ENCODE results near the gene CAMTA1.

Gene CAMTA1

GRCh38 chr1:7427605-7428300 is 642.5 kb downstream of the CAMTA1 start:
- Histone ChIP-seq H3K27ac (ENCODE audit: low read length) (no peak overlapping the region), H3K27me3 (ENCODE audit: control insufficient read depth, insufficient read depth, low read length) (no peaks in the 10 kb centered on the region), H3K9me3 (ENCODE audit: control insufficient read depth, low read depth, low read length) (no peaks in the 10 kb centered on the region), H3K36me3 (ENCODE audit: control insufficient read depth, low read depth, low read length) (no peaks in the 10 kb centered on the region), H3K4me3 (ENCODE audit: low read length) (no peak overlapping the region), H3K9ac (ENCODE audit: low read length) (no peak overlapping the region), H3K4me1 (ENCODE audit: control insufficient read depth, low read depth, low read length) (no peaks in the 10 kb centered on the region)

GRCh38 chr1:7429290-7429689 is 644.0 kb downstream of the CAMTA1 start:
- Histone ChIP-seq H3K4me1 (ENCODE audit: control insufficient read depth, low read depth, low read length) (no peaks in the 10 kb centered on the region), H3K27ac (ENCODE audit: low read length) (no peak overlapping the region), H3K9ac (ENCODE audit: low read length) (no peak overlapping the region), H3K36me3 (ENCODE audit: control insufficient read depth, low read depth, low read length) (no peaks in the 10 kb centered on the region), H3K9me3 (ENCODE audit: control insufficient read depth, low read depth, low read length) (no peaks in the 10 kb centered on the region), H3K27me3 (ENCODE audit: control insufficient read depth, insufficient read depth, low read length) (no peaks in the 10 kb centered on the region), H3K4me3 (ENCODE audit: low read length) (no peak overlapping the region)

GRCh38 chr1:7430047-7430608 is 644.9 kb downstream of the CAMTA1 start:
- Histone ChIP-seq H3K27me3 (ENCODE audit: control insufficient read depth, insufficient read depth, low read length) (no peaks in the 10 kb centered on the region), H3K4me1 (ENCODE audit: control insufficient read depth, low read depth, low read length) (no peaks in the 10 kb centered on the region), H3K9ac (ENCODE audit: low read length) (no peak overlapping the region), H3K9me3 (ENCODE audit: control insufficient read depth, low read depth, low read length) (no peaks in the 10 kb centered on the region), H3K36me3 (ENCODE audit: control insufficient read depth, low read depth, low read length) (no peaks in the 10 kb centered on the region), H3K27ac (ENCODE audit: low read length) (no peak overlapping the region), H3K4me3 (ENCODE audit: low read length) (no peak overlapping the region)

GRCh38 chr1:7430691-7431090 is 645.4 kb downstream of the CAMTA1 start:
- Histone ChIP-seq H3K36me3 (ENCODE audit: control insufficient read depth, low read depth, low read length) (no peaks in the 10 kb centered on the region), H3K9ac (ENCODE audit: low read length) (no peak overlapping the region), H3K27me3 (ENCODE audit: control insufficient read depth, insufficient read depth, low read length) (no peaks in the 10 kb centered on the region), H3K4me1 (ENCODE audit: control insufficient read depth, low read depth, low read length) (no peaks in the 10 kb centered on the region), H3K27ac (ENCODE audit: low read length) (no peak overlapping the region), H3K4me3 (ENCODE audit: low read length) (no peak overlapping the region), H3K9me3 (ENCODE audit: control insufficient read depth, low read depth, low read length) (no peaks in the 10 kb centered on the region)

- no peaks in the 10 kb centered on the region for H3K27me3 ChIP-seq (ENCODE audit: control insufficient read depth, insufficient read depth, low read length)
- no peak overlapping the region for H3K4me3 ChIP-seq (ENCODE audit: low read length)
- no peaks in the 10 kb centered on the region for H3K4me1 ChIP-seq (ENCODE audit: control insufficient read depth, low read depth, low read length)
- H3K9me3 ChIP-seq (ENCODE audit: control insufficient read depth, low read depth, low read length), result no peaks in the 10 kb centered on the region
- H3K9ac ChIP-seq (ENCODE audit: low read length), result no peak overlapping the region
- no peaks in the 10 kb centered on the region for H3K36me3 ChIP-seq (ENCODE audit: control insufficient read depth, low read depth, low read length)
- no peak overlapping the region for H3K27ac ChIP-seq (ENCODE audit: low read length)
These were observed 647.0 kb downstream of the CAMTA1 start for GRCh38 chr1:7432102-7432899.

- Histone ChIP-seq H3K4me1 (ENCODE audit: control insufficient read depth, low read depth, low read length) (no peaks in the 10 kb centered on the region), H3K36me3 (ENCODE audit: control insufficient read depth, low read depth, low read length) (no peaks in the 10 kb centered on the region), H3K9ac (ENCODE audit: low read length) (no peak overlapping the region), H3K27ac (ENCODE audit: low read length) (no peak overlapping the region), H3K4me3 (ENCODE audit: low read length) (no peak overlapping the region), H3K27me3 (ENCODE audit: control insufficient read depth, insufficient read depth, low read length) (no peaks in the 10 kb centered on the region), H3K9me3 (ENCODE audit: control insufficient read depth, low read depth, low read length) (no peaks in the 10 kb centered on the region)
These were observed 647.7 kb downstream of the CAMTA1 start for GRCh38 chr1:7432900-7433380.

- H3K9me3 ChIP-seq (ENCODE audit: control insufficient read depth, low read depth, low read length), result no peaks in the 10 kb centered on the region
- H3K27ac ChIP-seq (ENCODE audit: low read length), result no peak overlapping the region
- H3K4me1 ChIP-seq (ENCODE audit: control insufficient read depth, low read depth, low read length), result no peaks in the 10 kb centered on the region
- no peak overlapping the region for H3K9ac ChIP-seq (ENCODE audit: low read length)
- no peaks in the 10 kb centered on the region for H3K36me3 ChIP-seq (ENCODE audit: control insufficient read depth, low read depth, low read length)
- no peaks in the 10 kb centered on the region for H3K27me3 ChIP-seq (ENCODE audit: control insufficient read depth, insufficient read depth, low read length)
- no peak overlapping the region for H3K4me3 ChIP-seq (ENCODE audit: low read length)
These were observed 649.3 kb downstream of the CAMTA1 start for GRCh38 chr1:7434566-7434965.

- no peak overlapping the region for H3K4me3 ChIP-seq (ENCODE audit: low read length)
- H3K4me1 ChIP-seq (ENCODE audit: control insufficient read depth, low read depth, low read length), result no peaks in the 10 kb centered on the region
- no peaks in the 10 kb centered on the region for H3K27me3 ChIP-seq (ENCODE audit: control insufficient read depth, insufficient read depth, low read length)
- H3K27ac ChIP-seq (ENCODE audit: low read length), result no peak overlapping the region
- no peak overlapping the region for H3K9ac ChIP-seq (ENCODE audit: low read length)
- H3K36me3 ChIP-seq (ENCODE audit: control insufficient read depth, low read depth, low read length), result no peaks in the 10 kb centered on the region
- no peaks in the 10 kb centered on the region for H3K9me3 ChIP-seq (ENCODE audit: control insufficient read depth, low read depth, low read length)
These were observed 650.2 kb downstream of the CAMTA1 start for GRCh38 chr1:7435276-7436055.

GRCh38 chr1:7436056-7437005 is 651.1 kb downstream of the CAMTA1 start:
- Histone ChIP-seq H3K9ac (ENCODE audit: low read length) (no peak overlapping the region), H3K4me3 (ENCODE audit: low read length) (no peak overlapping the region), H3K9me3 (ENCODE audit: control insufficient read depth, low read depth, low read length) (no peaks in the 10 kb centered on the region), H3K27ac (ENCODE audit: low read length) (no peak overlapping the region), H3K36me3 (ENCODE audit: control insufficient read depth, low read depth, low read length) (no peaks in the 10 kb centered on the region), H3K27me3 (ENCODE audit: control insufficient read depth, insufficient read depth, low read length) (no peaks in the 10 kb centered on the region), H3K4me1 (ENCODE audit: control insufficient read depth, low read depth, low read length) (no peaks in the 10 kb centered on the region)

- H3K36me3 ChIP-seq (ENCODE audit: control insufficient read depth, low read depth, low read length), result no peaks in the 10 kb centered on the region
- H3K4me3 ChIP-seq (ENCODE audit: low read length), result no peak overlapping the region
- H3K4me1 ChIP-seq (ENCODE audit: control insufficient read depth, low read depth, low read length), result no peaks in the 10 kb centered on the region
- H3K27me3 ChIP-seq (ENCODE audit: control insufficient read depth, insufficient read depth, low read length), result no peaks in the 10 kb centered on the region
- no peaks in the 10 kb centered on the region for H3K9me3 ChIP-seq (ENCODE audit: control insufficient read depth, low read depth, low read length)
- no peak overlapping the region for H3K27ac ChIP-seq (ENCODE audit: low read length)
- no peak overlapping the region for H3K9ac ChIP-seq (ENCODE audit: low read length)
These were observed 651.8 kb downstream of the CAMTA1 start for GRCh38 chr1:7437036-7437435.
